ENCODE data around the gene LRRC43. TPM values are rescaled to one million over a fixed set of nuclear protein-coding genes. Genes with fewer than 3 reads are reported as not detected.

Gene LRRC43
- polyA plus RNA-seq, 2 of the 4 experiments (the other 2 are of a cell fraction): 0.09 to 0.14 TPM

DNA sequence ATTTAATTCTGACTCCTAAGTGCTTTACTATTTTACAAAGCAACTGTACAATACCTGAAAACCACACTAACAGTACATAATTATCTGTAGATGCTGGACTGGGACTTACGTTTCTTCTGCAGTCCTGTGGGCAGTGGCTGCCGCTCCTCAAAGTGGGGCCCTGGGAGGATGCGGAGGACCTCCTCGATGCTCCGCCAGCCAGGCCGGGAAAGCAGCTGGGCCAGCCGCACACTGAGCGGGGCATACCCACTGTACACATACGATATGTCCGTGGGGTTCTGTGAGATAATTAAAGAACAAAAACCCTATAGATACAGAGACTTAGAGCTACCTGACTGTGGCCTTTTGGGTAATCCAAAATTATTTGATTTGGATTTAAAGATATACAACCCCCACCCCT is 49.8 kb downstream of the LRRC43 start:
- TF ChIP-seq, protein P1, sequence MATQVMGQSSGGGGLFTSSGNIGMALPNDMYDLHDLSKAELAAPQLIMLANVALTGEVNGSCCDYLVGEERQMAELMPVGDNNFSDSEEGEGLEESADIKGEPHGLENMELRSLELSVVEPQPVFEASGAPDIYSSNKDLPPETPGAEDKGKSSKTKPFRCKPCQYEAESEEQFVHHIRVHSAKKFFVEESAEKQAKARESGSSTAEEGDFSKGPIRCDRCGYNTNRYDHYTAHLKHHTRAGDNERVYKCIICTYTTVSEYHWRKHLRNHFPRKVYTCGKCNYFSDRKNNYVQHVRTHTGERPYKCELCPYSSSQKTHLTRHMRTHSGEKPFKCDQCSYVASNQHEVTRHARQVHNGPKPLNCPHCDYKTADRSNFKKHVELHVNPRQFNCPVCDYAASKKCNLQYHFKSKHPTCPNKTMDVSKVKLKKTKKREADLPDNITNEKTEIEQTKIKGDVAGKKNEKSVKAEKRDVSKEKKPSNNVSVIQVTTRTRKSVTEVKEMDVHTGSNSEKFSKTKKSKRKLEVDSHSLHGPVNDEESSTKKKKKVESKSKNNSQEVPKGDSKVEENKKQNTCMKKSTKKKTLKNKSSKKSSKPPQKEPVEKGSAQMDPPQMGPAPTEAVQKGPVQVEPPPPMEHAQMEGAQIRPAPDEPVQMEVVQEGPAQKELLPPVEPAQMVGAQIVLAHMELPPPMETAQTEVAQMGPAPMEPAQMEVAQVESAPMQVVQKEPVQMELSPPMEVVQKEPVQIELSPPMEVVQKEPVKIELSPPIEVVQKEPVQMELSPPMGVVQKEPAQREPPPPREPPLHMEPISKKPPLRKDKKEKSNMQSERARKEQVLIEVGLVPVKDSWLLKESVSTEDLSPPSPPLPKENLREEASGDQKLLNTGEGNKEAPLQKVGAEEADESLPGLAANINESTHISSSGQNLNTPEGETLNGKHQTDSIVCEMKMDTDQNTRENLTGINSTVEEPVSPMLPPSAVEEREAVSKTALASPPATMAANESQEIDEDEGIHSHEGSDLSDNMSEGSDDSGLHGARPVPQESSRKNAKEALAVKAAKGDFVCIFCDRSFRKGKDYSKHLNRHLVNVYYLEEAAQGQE (IDR thresholded peaks at IDR 0.05): no peak
- no peak for TF ChIP-seq HOXB13 (CRISPR knock-in tag; IDR thresholded peaks at IDR 0.05; ENCODE audit: low read depth)
- H3K4me1 ChIP-seq: no peaks in the 10 kb centered on the region
- CTCF ChIA-PET: interaction anchor here (0.6 to 0.7 kb wide), 2 partner anchors 20 to 109 kb away, joined by 3 to 4 read pairs; no protein-coding TSS in a partner anchor
- no peak for ATAC-seq
- H3K4me2 ChIP-seq: no peak overlapping the region
- POLR2A ChIA-PET: no interaction called here
- DNase-seq (ENCODE audit: low read depth in 1 of 2, low spot score in 1 of 2): no peak
- no peak overlapping the region for H3K4me3 ChIP-seq
- H3K27ac ChIP-seq: no peak overlapping the region
- 89% methylated on average over 10 of the region's 10 CpGs for WGBS (ENCODE audit: missing lambda C conversion rate)
- H3K9me3 ChIP-seq: no peaks in the 10 kb centered on the region
- FAIRE-seq: no peak

DNA sequence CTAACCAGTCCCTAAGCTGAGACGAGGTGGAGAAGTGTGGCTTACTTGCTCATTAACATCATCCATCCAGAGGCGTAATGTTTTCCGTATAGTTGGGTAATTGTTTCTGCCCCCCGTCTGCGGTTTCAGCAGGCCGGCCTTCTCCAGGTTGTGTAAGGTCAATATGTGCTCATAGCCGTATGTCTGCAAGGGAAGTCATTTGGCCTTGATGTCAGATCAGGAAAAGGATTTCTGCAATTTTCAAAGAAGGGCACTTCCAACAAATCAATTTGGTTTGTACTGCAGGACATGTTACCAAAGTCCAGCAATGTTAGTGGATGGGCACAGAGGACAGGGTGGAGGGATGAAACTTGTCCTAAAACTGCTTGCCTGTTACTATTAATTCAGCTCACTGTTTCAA is 52.8 kb downstream of the LRRC43 start:
- TF ChIP-seq CHD2 (IDR thresholded peaks at IDR 0.05; ENCODE audit: low read length, partially characterized antibody) (no peak), HEYL (CRISPR knock-in tag; IDR thresholded peaks at IDR 0.05) (no peak), RCOR1 (IDR thresholded peaks at IDR 0.05; ENCODE audit: low read depth, low read length) (no peak), SMC3 (IDR thresholded peaks at IDR 0.05) (no peak)
- TF ChIP-seq, protein P2, sequence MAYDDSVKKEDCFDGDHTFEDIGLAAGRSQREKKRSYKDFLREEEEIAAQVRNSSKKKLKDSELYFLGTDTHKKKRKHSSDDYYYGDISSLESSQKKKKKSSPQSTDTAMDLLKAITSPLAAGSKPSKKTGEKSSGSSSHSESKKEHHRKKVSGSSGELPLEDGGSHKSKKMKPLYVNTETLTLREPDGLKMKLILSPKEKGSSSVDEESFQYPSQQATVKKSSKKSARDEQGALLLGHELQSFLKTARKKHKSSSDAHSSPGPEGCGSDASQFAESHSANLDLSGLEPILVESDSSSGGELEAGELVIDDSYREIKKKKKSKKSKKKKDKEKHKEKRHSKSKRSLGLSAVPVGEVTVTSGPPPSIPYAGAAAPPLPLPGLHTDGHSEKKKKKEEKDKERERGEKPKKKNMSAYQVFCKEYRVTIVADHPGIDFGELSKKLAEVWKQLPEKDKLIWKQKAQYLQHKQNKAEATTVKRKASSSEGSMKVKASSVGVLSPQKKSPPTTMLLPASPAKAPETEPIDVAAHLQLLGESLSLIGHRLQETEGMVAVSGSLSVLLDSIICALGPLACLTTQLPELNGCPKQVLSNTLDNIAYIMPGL (CRISPR knock-in tag; IDR thresholded peaks at IDR 0.05; ENCODE audit: borderline replicate concordance): no peak
- no peak for ATAC-seq

GRCh38 chr12:122238861-122239260 is 55.9 kb downstream of the LRRC43 start:
- 90% methylated on average over 5 of the region's 5 CpGs for WGBS (ENCODE audit: missing lambda C conversion rate)
- no peak for DNase-seq (ENCODE audit: low read depth in 1 of 2, low spot score in 1 of 2)
- FAIRE-seq: no peak
- no peak for ATAC-seq
- no peak for TF ChIP-seq RFX5 (IDR thresholded peaks at IDR 0.05)
- TF ChIP-seq, protein P3, sequence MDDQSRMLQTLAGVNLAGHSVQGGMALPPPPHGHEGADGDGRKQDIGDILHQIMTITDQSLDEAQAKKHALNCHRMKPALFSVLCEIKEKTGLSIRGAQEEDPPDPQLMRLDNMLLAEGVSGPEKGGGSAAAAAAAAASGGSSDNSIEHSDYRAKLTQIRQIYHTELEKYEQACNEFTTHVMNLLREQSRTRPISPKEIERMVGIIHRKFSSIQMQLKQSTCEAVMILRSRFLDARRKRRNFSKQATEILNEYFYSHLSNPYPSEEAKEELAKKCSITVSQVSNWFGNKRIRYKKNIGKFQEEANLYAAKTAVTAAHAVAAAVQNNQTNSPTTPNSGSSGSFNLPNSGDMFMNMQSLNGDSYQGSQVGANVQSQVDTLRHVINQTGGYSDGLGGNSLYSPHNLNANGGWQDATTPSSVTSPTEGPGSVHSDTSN (IDR thresholded peaks at IDR 0.05): no peak
- TF ChIP-seq TP53 (CRISPR knock-in tag; IDR thresholded peaks at IDR 0.05): no peak
- no peak for TF ChIP-seq SMC3 (IDR thresholded peaks at IDR 0.05)
- TF ChIP-seq EHMT2 (IDR thresholded peaks at IDR 0.05; ENCODE audit: low read depth): no peak
- TF ChIP-seq JUNB (IDR thresholded peaks at IDR 0.05): no peak
- no peak for TF ChIP-seq ZFP36 (IDR thresholded peaks at IDR 0.05; ENCODE audit: borderline replicate concordance, partially characterized antibody)
- no peak for TF ChIP-seq KDM5A (IDR thresholded peaks at IDR 0.05)
- no peak for TF ChIP-seq NPAS2 (CRISPR knock-in tag; IDR thresholded peaks at IDR 0.05; ENCODE audit: borderline replicate concordance)
- no peak for TF ChIP-seq HOXA7 (CRISPR knock-in tag; IDR thresholded peaks at IDR 0.05)
- no peak for TF ChIP-seq HOXB5 (CRISPR knock-in tag; IDR thresholded peaks at IDR 0.05)
- no peak for TF ChIP-seq CBX2 (IDR thresholded peaks at IDR 0.05; ENCODE audit: borderline replicate concordance, low read depth)
- no peak for TF ChIP-seq POLR2A (IDR thresholded peaks at IDR 0.05; ENCODE audit: low read length)
- TF ChIP-seq FOSB (CRISPR knock-in tag; IDR thresholded peaks at IDR 0.05): no peak
- TF ChIP-seq ESRRA (IDR thresholded peaks at IDR 0.05; ENCODE audit: borderline replicate concordance, low read length): no peak
- no peak for TF ChIP-seq BHLHE40 (IDR thresholded peaks at IDR 0.05; ENCODE audit: low read depth, low read length)
- TF ChIP-seq FOXS1 (CRISPR knock-in tag; IDR thresholded peaks at IDR 0.05): no peak
- TF ChIP-seq HEYL (CRISPR knock-in tag; IDR thresholded peaks at IDR 0.05): no peak
- TF ChIP-seq, protein P1 (IDR thresholded peaks at IDR 0.05): no peak
- no peak for TF ChIP-seq MAFK (IDR thresholded peaks at IDR 0.05; ENCODE audit: partially characterized antibody)
- CTCF ChIA-PET: interaction anchor here (1.2 to 1.5 kb wide), 2 partner anchors 59 to 97 kb away, joined by 3 to 4 read pairs; no protein-coding TSS in a partner anchor
- H3K4me2 ChIP-seq: no peak overlapping the region
- H3K27ac ChIP-seq: no peak overlapping the region
- no peaks in the 10 kb centered on the region for H3K9me3 ChIP-seq
- H3K4me3 ChIP-seq: no peak overlapping the region
- no peaks in the 10 kb centered on the region for H3K4me1 ChIP-seq
- POLR2A ChIA-PET: no interaction called here

More for the DNA sequence above, 52.8 kb downstream of the LRRC43 start:
- Histone ChIP-seq H3K27ac (no peak overlapping the region), H3K4me2 (no peak overlapping the region), H3K4me1 (no peaks in the 10 kb centered on the region), H3K9me3 (no peaks in the 10 kb centered on the region), H3K4me3 (no peak overlapping the region)
- DNase-seq (ENCODE audit: low read depth in 1 of 2, low spot score in 1 of 2) (no peak), FAIRE-seq (no peak)
- ChIA-PET POLR2A (interaction anchor here (2.4 kb wide), 1 partner anchor 9 kb away, joined by 8 read pairs; the partner anchor contains the start of gene DIABLO), CTCF (interaction anchor here (0.6 to 1.3 kb wide), 3 partner anchors 9 to 45 kb away, joined by 3 to 4 read pairs (median 3); no protein-coding TSS in a partner anchor)
- WGBS (ENCODE audit: missing lambda C conversion rate): 94% methylated on average over 7 of the region's 7 CpGs
